Activated CD4-positive, CD25-positive, alpha-beta regulatory T cell treated with anti-CD3 and anti-CD28 coated beads, Interleukin-2, amount 50 U/mL, for 16 hours (primary cell): Measurements from ENCODE around the gene MACIR.

Source experiments
- DNase-seq: peaks from one replicate; pipeline ENCODE4 v3.0.0-alpha.2; 2020; ENCODE audit warnings: low read depth, low spot score

MACIR gene

DNA sequence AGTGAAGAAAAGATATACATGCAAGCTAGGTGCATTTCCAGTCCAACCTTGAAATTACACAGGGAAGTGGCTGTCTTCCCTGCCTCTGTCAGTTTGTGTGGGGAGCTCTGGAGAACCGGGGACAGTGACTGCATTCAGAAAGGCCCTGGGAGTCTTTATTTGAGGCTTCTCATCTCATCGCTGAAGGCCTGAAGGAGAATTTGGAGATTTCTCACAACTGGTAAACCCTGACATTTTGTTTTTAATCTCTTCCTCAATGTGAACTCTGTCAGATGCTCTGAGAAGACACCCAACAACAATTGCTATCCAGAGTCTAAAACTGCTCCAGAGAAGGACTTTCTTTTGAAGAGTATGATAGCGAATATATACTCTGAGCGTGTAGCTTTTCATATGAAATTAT lies 33.0 kb downstream of the MACIR start:
- DNase-seq = no peak

GRCh38 chr5:103293099-103293498 lies 34.5 kb downstream of the MACIR start:
- DNase-seq = no peak

DNA sequence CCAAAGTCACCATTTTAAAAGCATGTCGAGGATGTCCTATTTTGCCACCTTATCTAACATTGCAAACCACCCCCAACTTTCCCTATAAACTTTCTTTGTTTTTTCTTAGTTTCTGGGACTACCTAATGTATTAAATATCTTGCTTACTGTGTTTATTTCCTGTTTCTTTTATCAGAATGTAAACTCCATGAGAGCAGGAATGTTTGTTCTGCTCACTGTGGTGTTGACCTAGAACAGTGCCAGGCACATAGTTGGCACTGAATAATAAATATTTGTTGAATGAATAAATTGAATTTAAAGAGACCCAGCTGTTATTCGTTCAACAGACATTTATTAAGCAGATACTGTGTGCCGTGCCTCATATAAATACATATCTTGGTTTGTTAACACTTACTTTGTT lies 35.2 kb downstream of the MACIR start:
- DNase-seq = no peak

DNA sequence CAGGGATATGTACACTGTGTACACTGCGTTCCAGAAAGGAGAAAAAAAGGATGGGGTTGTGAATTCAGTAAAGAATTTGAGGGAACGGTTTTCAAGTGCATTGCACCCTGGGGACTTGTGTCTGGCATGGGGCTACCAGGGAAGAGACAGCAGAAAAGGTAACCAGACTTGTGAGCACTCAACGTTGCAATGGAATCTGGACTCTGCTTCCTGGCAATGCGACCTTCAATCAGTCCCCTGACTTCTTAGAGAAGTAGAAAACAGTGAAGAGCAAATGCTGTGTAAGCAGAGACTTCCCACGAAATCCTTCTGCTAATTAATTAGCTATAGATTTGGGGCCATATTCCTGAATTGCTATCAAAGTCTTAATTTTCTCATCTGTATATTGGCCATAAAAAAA lies 36.3 kb downstream of the MACIR start:
- no peak for DNase-seq

- no peak for DNase-seq
These were observed 36.9 kb downstream of the MACIR start for GRCh38 chr5:103295424-103295823.

DNA sequence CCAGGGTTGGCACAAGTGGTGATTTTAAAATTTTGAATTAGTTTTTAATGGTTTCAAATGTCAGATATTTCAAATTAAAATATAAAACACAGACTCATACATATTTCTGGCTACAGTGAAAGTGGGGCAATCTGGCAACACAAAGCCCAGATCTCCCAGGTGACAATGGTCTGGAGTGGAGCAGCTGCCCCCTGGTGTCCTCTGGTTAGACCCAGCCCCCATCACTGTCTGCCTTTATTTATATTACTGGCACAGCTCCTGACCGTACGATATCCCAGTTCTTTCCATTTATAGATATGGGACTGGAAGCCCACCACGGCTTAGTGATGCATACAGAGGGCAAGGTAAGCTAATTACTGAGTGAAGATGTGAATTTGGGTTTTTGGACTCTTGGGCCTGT lies 37.3 kb downstream of the MACIR start:
- no peak for DNase-seq

DNA sequence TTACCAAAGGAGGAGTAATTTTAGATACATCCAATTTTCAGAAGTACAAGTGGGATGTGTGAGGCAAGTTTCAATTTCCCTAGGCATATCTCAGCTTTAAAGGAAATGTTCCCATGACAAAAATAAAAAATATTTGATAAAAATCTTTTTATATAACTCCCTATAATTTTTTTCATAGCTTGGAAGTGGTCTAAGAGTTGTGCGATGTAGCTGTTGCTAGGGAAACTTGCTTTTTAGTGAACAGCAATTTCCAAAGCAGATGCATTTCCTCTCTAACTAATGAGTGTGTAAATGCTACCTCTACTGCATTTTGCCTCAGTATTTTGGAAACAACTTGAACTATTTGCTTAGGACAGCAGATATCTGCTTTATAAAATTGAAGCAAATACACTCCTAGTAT lies 39.6 kb downstream of the MACIR start:
- no peak for DNase-seq

- DNase-seq = no peak
These were observed 40.1 kb downstream of the MACIR start for GRCh38 chr5:103298607-103299188.

DNA sequence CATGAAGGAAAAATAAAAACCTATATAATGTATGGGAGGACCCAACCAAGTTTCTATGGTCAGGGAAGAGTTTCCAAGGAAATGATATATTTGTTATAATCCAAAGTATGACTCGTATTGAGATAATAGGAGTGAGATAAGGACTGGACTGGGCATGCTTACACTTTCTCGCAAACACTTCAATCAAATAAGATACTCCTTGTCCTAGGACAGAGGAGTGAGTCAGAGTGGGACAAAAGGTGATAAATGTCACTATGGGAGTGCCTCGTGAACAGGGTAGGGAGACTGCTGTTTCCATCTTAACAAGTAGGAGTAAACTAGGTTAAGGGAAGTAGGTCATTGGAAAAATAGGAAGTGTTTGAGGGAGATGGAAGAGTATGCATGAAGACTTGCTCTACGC lies 47.2 kb downstream of the MACIR start:
- no peak for DNase-seq

GRCh38 chr5:103307470-103307869 lies 48.9 kb downstream of the MACIR start:
- DNase-seq = no peak

- no peak for DNase-seq
These were observed 50.2 kb downstream of the MACIR start for GRCh38 chr5:103308774-103309173.

DNA sequence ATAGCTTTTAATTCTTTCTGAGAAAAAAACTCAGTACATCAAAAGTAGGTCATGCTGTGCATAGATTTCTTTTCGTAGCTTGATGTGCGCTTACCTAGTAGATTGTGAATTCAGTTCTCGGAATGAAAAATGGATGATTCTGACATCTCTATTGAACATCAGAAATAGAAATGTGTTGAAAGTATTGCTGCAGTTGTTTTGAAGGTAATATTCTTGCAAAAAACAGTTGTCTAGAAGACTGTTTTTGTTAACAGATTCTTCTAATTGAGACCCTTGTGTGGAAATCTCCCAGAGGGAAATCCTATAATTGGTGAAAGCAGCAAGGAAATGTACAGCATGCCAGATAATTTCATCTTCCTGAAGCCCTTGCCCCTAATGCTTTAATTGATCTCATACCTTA lies 54.5 kb downstream of the MACIR start:
- DNase-seq = no peak

DNA sequence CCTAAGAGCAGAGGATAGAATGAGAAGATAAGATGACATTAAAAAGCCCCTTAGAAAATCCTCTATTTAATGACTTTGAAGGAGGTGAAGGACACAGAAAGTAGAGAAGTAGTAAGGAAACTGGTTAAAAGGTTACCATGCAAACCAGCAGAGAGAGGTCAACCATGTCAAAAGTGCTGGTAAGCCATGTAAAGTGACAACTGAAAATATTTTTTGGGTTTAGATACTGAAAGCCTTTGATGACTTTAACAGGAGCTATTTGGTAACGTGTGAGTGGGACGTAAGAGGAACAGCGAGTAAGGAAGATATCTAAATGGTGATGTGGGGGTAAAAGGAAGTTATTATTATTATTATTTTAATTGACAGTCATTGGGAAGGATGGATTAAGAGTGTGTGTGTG lies 56.9 kb downstream of the MACIR start:
- no peak for DNase-seq

DNA sequence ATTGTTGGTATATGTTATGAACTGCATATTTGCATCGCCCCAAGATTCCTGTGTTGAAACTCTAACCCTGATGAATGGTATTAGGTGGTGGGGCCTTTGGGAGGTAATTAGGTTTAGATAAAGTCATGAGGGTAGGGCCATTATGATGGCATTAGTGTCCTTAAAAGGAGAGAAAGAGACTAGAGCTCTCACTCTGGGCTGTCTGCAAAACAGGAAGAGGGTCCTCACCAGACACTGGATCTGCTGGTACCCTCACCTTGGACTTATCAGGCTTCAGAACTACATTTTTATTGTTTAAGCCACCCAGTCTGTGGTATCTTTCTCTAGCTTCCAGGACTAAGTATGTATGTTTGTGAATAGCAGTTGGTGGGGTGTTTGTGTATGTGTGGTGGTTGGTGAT lies 68.9 kb downstream of the MACIR start:
- DNase-seq = no peak

GRCh38 chr5:103327893-103328292 lies 69.3 kb downstream of the MACIR start:
- no peak for DNase-seq
